22Rv1 (cell line): ENCODE data around the gene PTGFR.
A peak's percentile ranks its signal among the peaks of the same experiment; 100 is the strongest.

Source experiments
- H3K27ac ChIP-seq: fragments of 450-650 bp; 2 replicates; pipeline ENCODE4 v1.5.1; 2017
- CTCF ChIP-seq: fragments of 450-650 bp; IDR thresholded peaks from 2 replicates; pipeline ENCODE4 v1.5.1; 2017; ENCODE audit warnings: mild to moderate bottlenecking
- ZFX ChIP-seq: fragments of 450-650 bp; IDR thresholded peaks from 2 replicates; pipeline ENCODE4 v1.6.1; 2017; ENCODE audit warnings: antibody characterized with exemption, borderline replicate concordance

PTGFR gene

GRCh38 chr1:78553859-78554258 lies 63.1 kb downstream of the PTGFR start:
- TF ChIP-seq CTCF, result peak; percentile 22
- no peak for TF ChIP-seq ZFX
- H3K27ac ChIP-seq, result no peak overlapping the region

- TF ChIP-seq ZFX (no peak), CTCF (no peak)
- H3K27ac ChIP-seq, result no peak overlapping the region
Measured at GRCh38 chr1:78554840-78555239, 64.1 kb downstream of the PTGFR start.

- no peak for TF ChIP-seq ZFX
- no peak for TF ChIP-seq CTCF
- H3K27ac ChIP-seq, result no peak overlapping the region
Measured at GRCh38 chr1:78559680-78560079, 68.9 kb downstream of the PTGFR start.

GRCh38 chr1:78560811-78561210 lies 70.0 kb downstream of the PTGFR start:
- no peak overlapping the region for H3K27ac ChIP-seq

GRCh38 chr1:78561856-78562255 lies 71.1 kb downstream of the PTGFR start:
- TF ChIP-seq CTCF (no peak), ZFX (no peak)
- H3K27ac ChIP-seq, result no peak overlapping the region

More at GRCh38 chr1:78560811-78561210, 70.0 kb downstream of the PTGFR start:
- TF ChIP-seq ZFX (no peak), CTCF (no peak)

GRCh38 chr1:78565393-78565792 lies 74.6 kb downstream of the PTGFR start:
- TF ChIP-seq ZFX (no peak), CTCF (no peak)
- no peak overlapping the region for H3K27ac ChIP-seq

- TF ChIP-seq ZFX (no peak), CTCF (no peak)
- no peak overlapping the region for H3K27ac ChIP-seq
Measured at GRCh38 chr1:78570539-78570938, 79.8 kb downstream of the PTGFR start.
